ENCODE measurements around the gene XG.

XG gene

GRCh38 chrX:2812161-2812907 lies 60.5 kb downstream of the XG start:
- in situ Hi-C loops (cut with MboI; ENCODE audit: low sequenced_read_pairs), result loop anchor here (10.0 kb wide), 1 partner anchor 168 kb away; no protein-coding TSS in a partner anchor

- in situ Hi-C loops (cut with MboI; ENCODE audit: low sequenced_read_pairs), result loop anchor here (10.0 kb wide), 1 partner anchor 172 kb away; no protein-coding TSS in a partner anchor
Observed at GRCh38 chrX:2817036-2817435, 65.2 kb downstream of the XG start.

- in situ Hi-C loops (cut with MboI; ENCODE audit: low sequenced_read_pairs), result loop anchor here (10.0 kb wide), 1 partner anchor 175 kb away; no protein-coding TSS in a partner anchor
Observed at GRCh38 chrX:2819345-2820135, 67.7 kb downstream of the XG start.

GRCh38 chrX:2820136-2820771 lies 68.4 kb downstream of the XG start:
- in situ Hi-C loops (cut with MboI; ENCODE audit: low sequenced_read_pairs), result no loop called here

- in situ Hi-C loops (cut with MboI; ENCODE audit: low sequenced_read_pairs), result no loop called here
Observed at GRCh38 chrX:2823795-2824386, 72.1 kb downstream of the XG start.

- in situ Hi-C loops (cut with MboI; ENCODE audit: low sequenced_read_pairs), result no loop called here
Observed at GRCh38 chrX:2824886-2825285, 73.0 kb downstream of the XG start.

- in situ Hi-C loops (cut with MboI; ENCODE audit: low sequenced_read_pairs), result no loop called here
Observed at GRCh38 chrX:2828344-2828958, 76.6 kb downstream of the XG start, which contains the start of gene GYG2. GYG2 (plus strand) TSS chrX:2828930; CDS start chrX:2830189, 1,259 bp downstream.

GRCh38 chrX:2828959-2829411 lies 77.1 kb downstream of the XG start:
- in situ Hi-C loops (cut with MboI; ENCODE audit: low sequenced_read_pairs), result no loop called here

GRCh38 chrX:2829469-2830246 lies 77.8 kb downstream of the XG start:
- in situ Hi-C loops (cut with MboI; ENCODE audit: low sequenced_read_pairs), result no loop called here

- in situ Hi-C loops (cut with MboI; ENCODE audit: low sequenced_read_pairs), result no loop called here
Observed at GRCh38 chrX:2831471-2832228, 79.8 kb downstream of the XG start.

GRCh38 chrX:2837961-2838360 lies 86.1 kb downstream of the XG start:
- in situ Hi-C loops (cut with MboI; ENCODE audit: low sequenced_read_pairs), result no loop called here

- in situ Hi-C loops (cut with MboI; ENCODE audit: low sequenced_read_pairs), result no loop called here
Observed at GRCh38 chrX:2840961-2841360, 89.1 kb downstream of the XG start.

- in situ Hi-C loops (cut with MboI; ENCODE audit: low sequenced_read_pairs), result no loop called here
Observed at GRCh38 chrX:2841537-2841936, 89.7 kb downstream of the XG start.

GRCh38 chrX:2846992-2847391 lies 95.2 kb downstream of the XG start:
- in situ Hi-C loops (cut with MboI; ENCODE audit: low sequenced_read_pairs), result no loop called here

GRCh38 chrX:2848871-2849301 lies 97.0 kb downstream of the XG start:
- in situ Hi-C loops (cut with MboI; ENCODE audit: low sequenced_read_pairs), result no loop called here

GRCh38 chrX:2854918-2855317 lies 103.1 kb downstream of the XG start:
- in situ Hi-C loops (cut with MboI; ENCODE audit: low sequenced_read_pairs), result no loop called here

- in situ Hi-C loops (cut with MboI; ENCODE audit: low sequenced_read_pairs), result no loop called here
Observed at GRCh38 chrX:2855761-2856160, 103.9 kb downstream of the XG start.

- in situ Hi-C loops (cut with MboI; ENCODE audit: low sequenced_read_pairs), result no loop called here
Observed at GRCh38 chrX:2857566-2857965, 105.7 kb downstream of the XG start.

GRCh38 chrX:2859197-2859797 lies 107.5 kb downstream of the XG start:
- in situ Hi-C loops (cut with MboI; ENCODE audit: low sequenced_read_pairs), result no loop called here

Data from HL-60/S4 (cell line).